MM.1S (cell line): ENCODE results near the gene ARHGAP4.

Experiments
- DNase-seq: peaks from one replicate; pipeline ENCODE4 v3.0.0-alpha.2; 2015
- H2AFZ ChIP-seq: fragments of 300-600 bp; sonication (generic); 2 replicates; pipeline ENCODE4 v1.6.0; 2016; ENCODE audit warnings: antibody characterized with exemption, low read length
- H3F3A ChIP-seq: fragments of 300-600 bp; sonication (generic); 2 replicates; pipeline ENCODE4 v1.6.1; 2016; ENCODE audit warnings: mild to moderate bottlenecking, antibody characterized with exemption, low read length, moderate library complexity, mixed read lengths; ENCODE audit not compliant: insufficient read depth
- H3K27ac ChIP-seq: fragments of 300-600 bp; sonication (generic); 2 replicates; pipeline ENCODE4 v1.5.1; 2016; ENCODE audit warnings: mild to moderate bottlenecking, low read length
- H3K27me3 ChIP-seq: fragments of 300-600 bp; sonication (generic); replicated peaks from 2 replicates; pipeline ENCODE4 v1.6.0; 2016; ENCODE audit warnings: low read length; ENCODE audit not compliant: insufficient read depth
- H3K36me3 ChIP-seq: fragments of 300-600 bp; sonication (generic); replicated peaks from 2 replicates; pipeline ENCODE4 v1.6.1; 2016; ENCODE audit warnings: mild to moderate bottlenecking, low read length, mixed read lengths; ENCODE audit not compliant: insufficient read depth
- H3K4me1 ChIP-seq: fragments of 300-600 bp; sonication (generic); 2 replicates; pipeline ENCODE4 v1.6.1; 2016; ENCODE audit warnings: low read length, mixed read lengths
- H3K4me2 ChIP-seq: fragments of 300-600 bp; sonication (generic); 2 replicates; pipeline ENCODE4 v1.6.0; 2016; ENCODE audit warnings: low read depth, low read length
- H3K4me3 ChIP-seq: fragments of 300-600 bp; sonication (generic); 2 replicates; pipeline ENCODE4 v1.5.1; 2016; ENCODE audit warnings: low read length, mixed read lengths
- H3K79me2 ChIP-seq: fragments of 300-600 bp; sonication (generic); 2 replicates; pipeline ENCODE4 v1.6.1; 2016; ENCODE audit warnings: mixed run types, low read length, mixed read lengths
- H3K9ac ChIP-seq: fragments of 300-600 bp; sonication (generic); 2 replicates; pipeline ENCODE4 v1.6.1; 2016; ENCODE audit warnings: low read length, mixed read lengths
- H3K9me2 ChIP-seq: fragments of 300-600 bp; sonication (generic); replicated peaks from 2 replicates; pipeline ENCODE4 v1.6.1; 2016; ENCODE audit warnings: mild to moderate bottlenecking, low read length, mixed read lengths; ENCODE audit not compliant: insufficient read depth
- H3K9me3 ChIP-seq: fragments of 300-600 bp; sonication (generic); replicated peaks from 2 replicates; pipeline ENCODE4 v1.6.1; 2016; ENCODE audit warnings: mild to moderate bottlenecking, low read length, mixed read lengths; ENCODE audit not compliant: insufficient read depth
- H4K20me1 ChIP-seq: fragments of 300-600 bp; sonication (generic); 2 replicates; pipeline ENCODE4 v1.6.1; 2016; ENCODE audit warnings: mild to moderate bottlenecking, low read length, moderate library complexity, mixed read lengths; ENCODE audit not compliant: insufficient read depth
- CTCF ChIP-seq: fragments of 300-600 bp; sonication (generic); IDR thresholded peaks from 2 replicates; pipeline ENCODE4 v1.5.1; 2016; ENCODE audit warnings: antibody characterized with exemption, low read length, mixed read lengths
- EZH2 ChIP-seq: fragments of 300-600 bp; sonication (generic); optimal IDR thresholded peaks from 2 replicates; pipeline ENCODE3; 2017; ENCODE audit warnings: low read depth, mild to moderate bottlenecking, antibody characterized with exemption, low read length, mixed read lengths
- EZH2phosphoT487 ChIP-seq: fragments of 300-600 bp; sonication (generic); IDR thresholded peaks from 2 replicates; pipeline ENCODE4 v1.6.1; 2018; ENCODE audit warnings: antibody characterized with exemption, low read length

Gene ARHGAP4

GRCh38 chrX:153967536-153968224, 41.6 kb upstream of the ARHGAP4 start:
- H3K4me3 ChIP-seq = peak overlapping the region; percentile 94

GRCh38 chrX:153966841-153967535, 40.9 kb upstream of the ARHGAP4 start:
- Histone ChIP-seq H3F3A (peaks cover 27% of the 10 kb centered on the region), H3K79me2 (peaks cover 90% of the 10 kb centered on the region), H3K4me2 (peak overlapping the region; percentile 88; the same call in 1 of the 2 replicates), H3K27me3 (no peaks in the 10 kb centered on the region), H3K4me1 (peaks cover 15% of the 10 kb centered on the region; the same call in 1 of the 2 replicates), H4K20me1 (peaks cover 23% of the 10 kb centered on the region), H3K4me3 (peak overlapping the region; percentile 94; the same call in 1 of the 2 replicates), H3K36me3 (no peaks in the 10 kb centered on the region), H3K9me3 (no peaks in the 10 kb centered on the region), H3K9ac (no peak overlapping the region), H3K27ac (no peak overlapping the region), H3K9me2 (no peaks in the 10 kb centered on the region), H2AFZ (no peak overlapping the region)
- no peak for DNase-seq
- TF ChIP-seq CTCF (no peak), EZH2 (no peak), EZH2phosphoT487 (no peak)

More at GRCh38 chrX:153967536-153968224, 41.6 kb upstream of the ARHGAP4 start:
- Histone ChIP-seq H3K27me3 (no peaks in the 10 kb centered on the region), H3K4me2 (peak overlapping the region; percentile 88), H3K9me3 (no peaks in the 10 kb centered on the region), H3K9me2 (no peaks in the 10 kb centered on the region), H3K27ac (peak overlapping the region; percentile 69; the same call in 1 of the 2 replicates), H3K9ac (peak overlapping the region; percentile 60), H3K36me3 (no peaks in the 10 kb centered on the region), H4K20me1 (peaks cover 23% of the 10 kb centered on the region), H3F3A (peaks cover 29% of the 10 kb centered on the region), H3K4me1 (peaks cover 15% of the 10 kb centered on the region; the same call in 1 of the 2 replicates), H3K79me2 (peaks cover 83% of the 10 kb centered on the region), H2AFZ (no peak overlapping the region)
- TF ChIP-seq EZH2 (no peak), EZH2phosphoT487 (no peak), CTCF (no peak)
- no peak for DNase-seq

- Histone ChIP-seq H3K4me3 (no peak overlapping the region), H3K4me2 (no peak overlapping the region), H3F3A (peaks cover 22% of the 10 kb centered on the region), H3K79me2 (peaks cover 94% of the 10 kb centered on the region), H3K9me2 (no peaks in the 10 kb centered on the region), H3K27ac (no peak overlapping the region), H2AFZ (no peak overlapping the region), H3K36me3 (no peaks in the 10 kb centered on the region; the same call in 1 of the 2 replicates), H3K9me3 (no peaks in the 10 kb centered on the region), H3K27me3 (no peaks in the 10 kb centered on the region), H3K4me1 (peaks cover 15% of the 10 kb centered on the region; the same call in 1 of the 2 replicates), H4K20me1 (peaks cover 23% of the 10 kb centered on the region), H3K9ac (no peak overlapping the region)
- no peak for DNase-seq
- TF ChIP-seq EZH2phosphoT487 = no peak
- TF ChIP-seq EZH2 = no peak
These were observed 40.2 kb upstream of the ARHGAP4 start for GRCh38 chrX:153966283-153966688.
